Upper lobe of right lung (tissue), 1 donor: ENCODE data around the gene TBC1D22A. TPM values are rescaled to one million over a fixed set of nuclear protein-coding genes. Genes with fewer than 3 reads are reported as not detected.

Source experiments
- ATAC-seq: fragments of 200-7000 bp; cut with Tn5 transposase; one replicate; pipeline ENCODE4 v1.9.1; 2020; ENCODE audit warnings: mild to moderate bottlenecking, moderate library complexity
- DNase-seq: peaks from one replicate; pipeline ENCODE4 v3.0.0-alpha.2; 2020
- H3K27ac ChIP-seq: fragments of 200-600 bp; one replicate; pipeline ENCODE4 v1.8.0; 2022
- H3K27me3 ChIP-seq: fragments of 200-600 bp; one replicate; pipeline ENCODE4 v1.8.0; 2022; ENCODE audit warnings: mild to moderate bottlenecking
- H3K36me3 ChIP-seq: fragments of 200-600 bp; one replicate; pipeline ENCODE4 v1.8.0; 2022
- H3K4me1 ChIP-seq: fragments of 200-600 bp; one replicate; pipeline ENCODE4 v1.8.0; 2022
- H3K4me3 ChIP-seq: fragments of 200-600 bp; one replicate; pipeline ENCODE4 v1.8.0; 2022; ENCODE audit warnings: mild to moderate bottlenecking
- H3K9me3 ChIP-seq: fragments of 200-600 bp; one replicate; pipeline ENCODE4 v1.8.0; 2022
- intact Hi-C: fragments of 100-400 bp; cut with DNase I; formaldehyde crosslinking; loops from one replicate; pipeline ENCODE4 v1.11.0; 2022
- long read RNA-seq: library from polyadenylated mRNA; unstranded; transcript quantifications from one replicate; pipeline ENCODE4 v2.0.0, GENCODE V29; 2021
- total RNA-seq: library from RNA; stranded (reverse); fragmentation: NEBNext Ultra II Directional; extraction: Animal tissue kit (Norgen Biotek cat#: 25700); gene quantifications from one replicate; pipeline ENCODE4 v1.2.1, GENCODE V29; 2021
- TF ChIP-seq, protein P1 (sequence below): fragments of 200-600 bp; IDR thresholded peaks from one replicate; pipeline ENCODE4 v1.8.0; 2022; ENCODE audit warnings: antibody characterized with exemption
- donor health status: DM: no; HTN: yes; CAD: no; lungs with severe emphysema.

The TBC1D22A gene, protein sequence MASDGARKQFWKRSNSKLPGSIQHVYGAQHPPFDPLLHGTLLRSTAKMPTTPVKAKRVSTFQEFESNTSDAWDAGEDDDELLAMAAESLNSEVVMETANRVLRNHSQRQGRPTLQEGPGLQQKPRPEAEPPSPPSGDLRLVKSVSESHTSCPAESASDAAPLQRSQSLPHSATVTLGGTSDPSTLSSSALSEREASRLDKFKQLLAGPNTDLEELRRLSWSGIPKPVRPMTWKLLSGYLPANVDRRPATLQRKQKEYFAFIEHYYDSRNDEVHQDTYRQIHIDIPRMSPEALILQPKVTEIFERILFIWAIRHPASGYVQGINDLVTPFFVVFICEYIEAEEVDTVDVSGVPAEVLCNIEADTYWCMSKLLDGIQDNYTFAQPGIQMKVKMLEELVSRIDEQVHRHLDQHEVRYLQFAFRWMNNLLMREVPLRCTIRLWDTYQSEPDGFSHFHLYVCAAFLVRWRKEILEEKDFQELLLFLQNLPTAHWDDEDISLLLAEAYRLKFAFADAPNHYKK
- 31.3 TPM for total RNA-seq
- long read RNA-seq, transcript TBC1D22A-205 (13 exons, 2,267 nt), result minor isoform, 7 of 73 reads
- long read RNA-seq, transcript TBC1D22A-201 (13 exons, 3,787 nt), result major isoform, 25 of 73 reads
- long read RNA-seq, partial matches to known transcripts, result 12 of 73 reads
- long read RNA-seq, other reads (novel, unspliced or antisense), result 29 of 73 reads

DNA sequence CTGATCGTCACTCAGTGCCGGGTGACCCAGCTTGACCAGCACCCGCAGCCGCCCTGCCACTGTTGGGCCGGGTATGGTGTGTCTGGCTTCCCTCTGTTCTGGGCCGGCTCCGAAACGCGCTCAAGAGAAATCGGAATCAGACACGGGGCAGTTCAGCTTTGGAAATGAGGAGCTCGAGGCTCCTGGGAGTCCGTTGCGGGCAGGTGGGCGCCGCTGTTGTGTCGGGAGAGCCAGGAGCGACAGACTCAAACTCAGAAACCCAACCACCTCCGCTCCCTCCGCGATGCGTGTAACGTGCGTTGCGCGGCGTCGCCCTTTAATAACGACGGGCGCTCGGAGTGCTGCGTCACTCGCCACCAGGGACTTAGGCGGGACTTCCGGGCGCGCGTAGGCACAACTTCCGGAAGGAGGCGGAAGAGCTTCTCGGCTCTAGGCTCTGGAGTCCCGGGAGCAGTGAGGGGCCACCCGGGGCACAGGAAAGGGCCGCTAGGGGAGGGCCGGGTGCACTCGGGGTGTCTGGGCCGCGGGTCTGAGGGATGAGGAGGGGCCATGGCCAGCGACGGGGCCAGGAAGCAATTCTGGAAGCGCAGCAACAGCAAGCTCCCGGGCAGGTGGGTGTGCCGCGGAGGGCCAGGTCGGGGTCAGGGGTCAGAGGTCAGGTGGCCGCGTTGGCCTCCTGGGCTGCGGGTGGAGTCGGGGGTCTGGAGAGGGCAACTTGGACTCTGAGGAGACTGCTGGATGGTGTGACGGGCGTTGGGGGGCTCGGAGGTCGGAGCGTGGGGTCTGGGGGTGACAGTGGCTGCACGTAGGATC is at the start of gene TBC1D22A:
TBC1D22A (plus strand) TSS at position 413 of the 813 bp plus-strand sequence; CDS start at position 550, 137 bp downstream.
- Histone ChIP-seq H3K9me3 (no peaks in the 10 kb centered on the region), H3K4me3 (peak within 1 kb of the TSS; percentile 94), H3K27ac (peak within 1 kb of the TSS; percentile 99), H3K27me3 (no peaks in the 10 kb centered on the region), H3K4me1 (peaks cover 20% of the 10 kb centered on the region), H3K36me3 (no peaks in the 10 kb centered on the region)
- TF ChIP-seq, protein P1, sequence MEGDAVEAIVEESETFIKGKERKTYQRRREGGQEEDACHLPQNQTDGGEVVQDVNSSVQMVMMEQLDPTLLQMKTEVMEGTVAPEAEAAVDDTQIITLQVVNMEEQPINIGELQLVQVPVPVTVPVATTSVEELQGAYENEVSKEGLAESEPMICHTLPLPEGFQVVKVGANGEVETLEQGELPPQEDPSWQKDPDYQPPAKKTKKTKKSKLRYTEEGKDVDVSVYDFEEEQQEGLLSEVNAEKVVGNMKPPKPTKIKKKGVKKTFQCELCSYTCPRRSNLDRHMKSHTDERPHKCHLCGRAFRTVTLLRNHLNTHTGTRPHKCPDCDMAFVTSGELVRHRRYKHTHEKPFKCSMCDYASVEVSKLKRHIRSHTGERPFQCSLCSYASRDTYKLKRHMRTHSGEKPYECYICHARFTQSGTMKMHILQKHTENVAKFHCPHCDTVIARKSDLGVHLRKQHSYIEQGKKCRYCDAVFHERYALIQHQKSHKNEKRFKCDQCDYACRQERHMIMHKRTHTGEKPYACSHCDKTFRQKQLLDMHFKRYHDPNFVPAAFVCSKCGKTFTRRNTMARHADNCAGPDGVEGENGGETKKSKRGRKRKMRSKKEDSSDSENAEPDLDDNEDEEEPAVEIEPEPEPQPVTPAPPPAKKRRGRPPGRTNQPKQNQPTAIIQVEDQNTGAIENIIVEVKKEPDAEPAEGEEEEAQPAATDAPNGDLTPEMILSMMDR, result peak; percentile 14
- ATAC-seq, result peak; percentile 94
- DNase-seq, result peak; percentile 98
- intact Hi-C loops, result no loop called here

DNA sequence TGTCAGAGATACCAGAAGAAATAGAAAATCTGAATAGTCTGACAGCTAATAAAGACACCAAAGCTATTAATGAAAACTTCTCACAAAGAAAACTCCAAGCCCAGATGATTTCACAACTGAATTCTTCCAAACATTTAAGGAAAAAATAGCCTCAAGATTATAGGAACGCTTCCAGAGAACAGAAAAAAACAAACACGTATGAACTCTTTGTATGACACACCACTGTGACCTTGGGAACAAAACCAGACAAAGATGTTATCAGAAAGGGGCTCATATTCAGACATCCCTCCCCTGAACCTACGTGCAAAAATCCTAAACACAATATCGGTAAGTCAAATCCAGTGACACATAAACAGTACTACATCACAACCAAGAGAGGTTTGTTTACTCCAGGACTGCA is 47.9 kb upstream of the TBC1D22A start:
- H3K36me3 ChIP-seq, result peaks cover 72% of the 10 kb centered on the region
- TF ChIP-seq, protein P1, result no peak
- H3K4me3 ChIP-seq, result no peak overlapping the region
- ATAC-seq (no peak), DNase-seq (no peak)
- no peaks in the 10 kb centered on the region for H3K27me3 ChIP-seq
- no peak overlapping the region for H3K27ac ChIP-seq
- H3K4me1 ChIP-seq, result peaks cover 12% of the 10 kb centered on the region
- intact Hi-C loops, result no loop called here
- H3K9me3 ChIP-seq, result no peaks in the 10 kb centered on the region

DNA sequence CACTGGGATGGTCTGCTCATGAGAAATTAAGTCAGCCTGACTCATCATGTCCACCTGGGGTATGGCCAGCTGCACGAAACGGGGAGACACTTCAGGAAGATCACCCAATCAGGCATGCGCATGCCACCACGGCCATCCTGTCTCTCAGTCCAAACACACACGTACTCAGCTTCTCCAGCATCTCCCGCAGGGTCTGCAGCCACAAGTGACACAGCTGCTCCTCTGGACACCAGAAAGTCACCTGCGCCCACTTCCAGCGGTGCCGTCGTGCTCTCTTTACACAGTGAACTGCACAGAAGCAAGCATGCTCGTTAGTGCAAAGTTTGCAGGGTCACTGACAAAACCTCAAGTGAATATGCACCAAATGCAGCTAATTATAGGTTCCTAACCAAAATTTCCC is 42.5 kb upstream of the TBC1D22A start:
- Histone ChIP-seq H3K27me3 (no peaks in the 10 kb centered on the region), H3K4me3 (no peak overlapping the region), H3K36me3 (peaks cover 61% of the 10 kb centered on the region), H3K4me1 (no peaks in the 10 kb centered on the region), H3K9me3 (no peaks in the 10 kb centered on the region), H3K27ac (no peak overlapping the region)
- ATAC-seq (no peak), DNase-seq (no peak)
- intact Hi-C loops, result no loop called here
- TF ChIP-seq, protein P1, result no peak

DNA sequence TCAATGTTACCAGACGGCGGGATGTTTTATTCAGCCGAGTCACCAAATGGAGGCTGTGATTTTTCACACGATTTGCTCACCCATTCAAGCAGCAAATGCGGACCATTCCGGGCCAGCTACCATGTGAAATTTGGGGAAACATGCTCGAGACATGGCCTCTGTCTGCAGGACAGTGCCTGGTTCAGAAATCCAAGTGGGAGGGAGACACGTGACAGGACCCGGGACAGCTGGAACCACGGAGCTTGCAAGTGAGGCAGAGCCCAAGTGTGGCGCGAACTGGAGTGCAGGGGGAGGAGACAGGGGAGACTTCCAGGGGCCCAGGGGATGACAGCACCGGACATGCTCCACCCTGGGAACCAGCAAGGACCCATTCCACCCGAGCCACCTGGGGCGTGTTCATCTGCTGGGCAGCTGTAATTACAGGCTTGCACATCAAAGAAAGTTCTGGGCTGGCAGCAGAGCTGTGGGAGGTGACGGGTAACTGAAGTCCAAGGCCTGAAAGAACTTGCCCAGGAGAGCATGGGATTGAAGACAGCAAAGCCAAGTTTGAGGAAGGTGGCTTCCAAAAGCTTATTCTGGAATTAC is 40.9 kb upstream of the TBC1D22A start:
- intact Hi-C loops, result no loop called here
- no peak for ATAC-seq
- Histone ChIP-seq H3K36me3 (peaks cover 54% of the 10 kb centered on the region), H3K4me3 (no peak overlapping the region), H3K27me3 (no peaks in the 10 kb centered on the region), H3K9me3 (no peaks in the 10 kb centered on the region), H3K27ac (no peak overlapping the region), H3K4me1 (no peaks in the 10 kb centered on the region)
- DNase-seq, result no peak
- TF ChIP-seq, protein P1, result no peak

DNA sequence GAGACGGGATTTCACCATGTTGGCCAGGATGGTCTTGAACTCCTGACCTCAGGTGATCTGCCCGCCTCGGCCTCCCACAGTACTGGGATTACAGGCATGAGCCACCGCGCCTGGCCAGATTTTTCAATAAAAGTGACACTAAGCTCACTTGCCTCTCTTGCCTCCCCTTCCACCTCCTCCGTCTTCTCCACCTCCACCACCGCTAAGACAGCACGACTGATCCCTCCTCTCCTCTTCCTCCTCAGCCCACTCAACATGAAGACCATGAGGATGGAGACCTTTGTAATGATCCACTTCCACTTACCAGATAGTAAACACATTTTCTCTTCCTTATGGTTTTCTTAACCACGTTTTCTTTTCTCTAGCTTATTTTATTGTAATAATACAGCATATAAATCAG is 38.6 kb upstream of the TBC1D22A start:
- DNase-seq, result no peak
- no peak overlapping the region for H3K4me3 ChIP-seq
- intact Hi-C loops, result no loop called here
- TF ChIP-seq, protein P1, result no peak
- H3K36me3 ChIP-seq, result peaks cover 31% of the 10 kb centered on the region
- no peaks in the 10 kb centered on the region for H3K9me3 ChIP-seq
- H3K27me3 ChIP-seq, result no peaks in the 10 kb centered on the region
- ATAC-seq, result no peak
- H3K4me1 ChIP-seq, result peaks cover under 1% of the 10 kb centered on the region
- no peak overlapping the region for H3K27ac ChIP-seq
